SK-N-SH (cell line): ENCODE data around the gene PCSK6. TPM values are rescaled to one million over a fixed set of nuclear protein-coding genes. Genes with fewer than 3 reads are reported as not detected.

Source experiments
- CTCF ChIA-PET: fragments of 300-600, 350-600 bp; formaldehyde crosslinking; extraction: SDS; loops from one replicate; lab custom pipeline; 2021; lab: Yijun Ruan, JAX
- POLR2A ChIA-PET: fragments of 350-600 bp; sonication (Branson Sonifier 250); formaldehyde crosslinking; extraction: SDS; loops from one replicate; lab custom pipeline; 2020; ENCODE audit warnings: antibody characterized with exemption, inconsistent platforms; lab: Yijun Ruan, JAX
- DNase-seq: peaks from one replicate; pipeline ENCODE4 v3.0.0; 2012
- H2AFZ ChIP-seq: fragments of 200-600 bp; sonication (generic); 2 replicates; pipeline ENCODE4 v1.8.1; 2016; ENCODE audit warnings: antibody characterized with exemption, mild to moderate bottlenecking, low read depth
- H3F3A ChIP-seq: fragments of 200-600 bp; sonication (generic); replicated peaks from 2 replicates; pipeline ENCODE3; 2016; ENCODE audit warnings: antibody characterized with exemption, mild to moderate bottlenecking; ENCODE audit not compliant: insufficient read depth
- H3K27ac ChIP-seq, 2 experiments: fragments of 200-500 bp in 1 of 2; fragments of 200-600 bp in 1 of 2; sonication (Bioruptor generic) in 1 of 2; sonication (generic), shearing (Covaris generic) in 1 of 2; 2 replicates each; pipeline versions ENCODE4 v1.5.1 to v1.6.1; 2014 to 2016; ENCODE audit warnings: low read depth in 2 of 2, inconsistent platforms in 1 of 2, low read length in 1 of 2, mild to moderate bottlenecking in 1 of 2, mixed read lengths in 1 of 2
- H3K27me3 ChIP-seq: fragments of 200-600 bp; sonication (generic), shearing (Covaris generic); 2 replicates; pipeline ENCODE4 v1.6.1; 2016; ENCODE audit warnings: mixed run types; ENCODE audit not compliant: insufficient read depth
- H3K36me3 ChIP-seq, 2 experiments: fragments of 200-500 bp in 1 of 2; fragments of 200-600 bp in 1 of 2; sonication (Bioruptor generic) in 1 of 2; sonication (generic) in 1 of 2; replicated peaks in 1 of 2; 2 replicates each; pipeline versions ENCODE3 to v1.5.1; 2014 to 2016; ENCODE audit warnings: low read length in 1 of 2, mild to moderate bottlenecking in 1 of 2; ENCODE audit not compliant: insufficient read depth in 2 of 2, control insufficient read depth in 1 of 2
- H3K4me1 ChIP-seq, 2 experiments: fragments of 200-500 bp in 1 of 2; fragments of 200-600 bp in 1 of 2; sonication (Bioruptor generic) in 1 of 2; sonication (generic), shearing (Covaris generic) in 1 of 2; 2 replicates each; pipeline versions ENCODE4 v1.5.1 to v1.6.1; 2014 to 2016; ENCODE audit warnings: low read depth in 1 of 2, low read length in 1 of 2, mixed run types in 1 of 2; ENCODE audit not compliant: insufficient read depth in 2 of 2, control insufficient read depth in 1 of 2
- H3K4me2 ChIP-seq: fragments of 200-600 bp; sonication (generic), shearing (Covaris generic); 2 replicates; pipeline ENCODE4 v1.6.1; 2017; ENCODE audit warnings: mixed run types
- H3K4me3 ChIP-seq, 2 experiments: fragments of 200-500 bp in 1 of 2; fragments of 200-600 bp in 1 of 2; sonication (Bioruptor generic) in 1 of 2; sonication (generic), shearing (Covaris generic) in 1 of 2; 2 replicates each; pipeline versions ENCODE4 v1.5.1 to v1.8.1; 2014 to 2016; ENCODE audit warnings: low read depth in 2 of 2, inconsistent platforms in 1 of 2, low read length in 1 of 2, mild to moderate bottlenecking in 1 of 2, mixed read lengths in 1 of 2, moderate library complexity in 1 of 2
- H3K79me2 ChIP-seq: fragments of 200-600 bp; sonication (generic); 2 replicates; pipeline ENCODE4 v1.8.1; 2017; ENCODE audit warnings: mild to moderate bottlenecking; ENCODE audit not compliant: insufficient read depth
- H3K9ac ChIP-seq: fragments of 200-600 bp; sonication (generic); 2 replicates; pipeline ENCODE4 v1.6.1; 2017; ENCODE audit warnings: mixed run types
- H3K9me2 ChIP-seq: fragments of 200-600 bp; sonication (generic); 2 replicates; pipeline ENCODE4 v1.6.1; 2017; ENCODE audit warnings: mixed run types
- H3K9me3 ChIP-seq: fragments of 200-600 bp; sonication (generic); 2 replicates; pipeline ENCODE4 v1.6.1; 2017; ENCODE audit warnings: mixed run types, mild to moderate bottlenecking, moderate library complexity
- H4K20me1 ChIP-seq: fragments of 200-600 bp; sonication (generic); 2 replicates; pipeline ENCODE4 v1.6.1; 2017; ENCODE audit warnings: mild to moderate bottlenecking, mixed run types; ENCODE audit not compliant: insufficient read depth
- CHD2 ChIP-seq: fragments of 150-350 bp; IDR thresholded peaks from 2 replicates; pipeline ENCODE4 v1.6.1; 2018; ENCODE audit warnings: low read length; ENCODE audit not compliant: partially characterized antibody
- ELF1 ChIP-seq: IDR thresholded peaks from 2 replicates; pipeline ENCODE4 v1.4.0; 2012
- FOXJ3 ChIP-seq: sonication (generic); formaldehyde crosslinking; IDR thresholded peaks from 2 replicates; pipeline ENCODE4 v1.5.1; 2020; ENCODE audit warnings: mild to moderate bottlenecking, missing genetic modification reagents
- GABPA ChIP-seq: IDR thresholded peaks from 2 replicates; pipeline ENCODE4 v1.4.0; 2012; ENCODE audit warnings: low read depth, mild to moderate bottlenecking
- GATA2 ChIP-seq: sonication (generic); formaldehyde crosslinking; IDR thresholded peaks from 2 replicates; pipeline ENCODE4 v1.5.0; 2020; ENCODE audit warnings: mild to moderate bottlenecking, missing genetic modification reagents
- NFIC ChIP-seq: IDR thresholded peaks from 2 replicates; pipeline ENCODE4 v1.4.0; 2012; ENCODE audit warnings: borderline replicate concordance
- NRF1 ChIP-seq: IDR thresholded peaks from 2 replicates; pipeline ENCODE4 v1.6.1; 2012; ENCODE audit warnings: low read depth, mild to moderate bottlenecking, low read length
- RAD21 ChIP-seq: IDR thresholded peaks from 2 replicates; pipeline ENCODE4 v1.6.1; 2012; ENCODE audit warnings: mild to moderate bottlenecking, low read length
- RFX5 ChIP-seq: IDR thresholded peaks from 2 replicates; pipeline ENCODE4 v1.6.1; 2012; ENCODE audit warnings: mild to moderate bottlenecking, improper control_type of control experiment, low read length
- RXRA ChIP-seq: IDR thresholded peaks from 2 replicates; pipeline ENCODE4 v1.4.0; 2012; ENCODE audit warnings: low read depth, mild to moderate bottlenecking, borderline replicate concordance
- SIN3A ChIP-seq: IDR thresholded peaks from 2 replicates; pipeline ENCODE4 v1.6.1; 2012; ENCODE audit warnings: low read depth, mild to moderate bottlenecking, low read length, moderate library complexity, borderline replicate concordance
- SMC3 ChIP-seq: IDR thresholded peaks from 2 replicates; pipeline ENCODE4 v1.6.1; 2012; ENCODE audit warnings: low read depth, low read length, improper control_type of control experiment
- TCF12 ChIP-seq: IDR thresholded peaks from 2 replicates; pipeline ENCODE4 v1.4.0; 2012
- WGBS: methylation state at CpG from one replicate; pipeline ENCODE4 v1.1.6; 2017; ENCODE audit warnings: low lambda C conversion rate; 5-methylcytosine and 5-hydroxymethylcytosine counted together
- polyA plus RNA-seq, 3 experiments: library from polyadenylated mRNA; depleted of rRNA; stranded (reverse); fragments of >200 nt; gene quantifications; 2 replicates each; pipeline ENCODE4 v1.2.3, GENCODE V29; 2012
- TF ChIP-seq, protein P1 (sequence below): fragments of 150-350 bp; IDR thresholded peaks from 2 replicates; pipeline ENCODE4 v1.6.1; 2016; ENCODE audit warnings: mild to moderate bottlenecking, low read depth, low read length
- TF ChIP-seq, protein P2 (sequence below): IDR thresholded peaks from 2 replicates; pipeline ENCODE4 v1.6.1; 2012; ENCODE audit warnings: mild to moderate bottlenecking, low read depth, low read length, moderate library complexity
- TF ChIP-seq, protein P3 (sequence below): IDR thresholded peaks from 2 replicates; pipeline ENCODE4 v1.4.0; 2012; ENCODE audit warnings: low read depth, borderline replicate concordance
- TF ChIP-seq, protein P4 (sequence below): fragments of 200-600 bp; sonication (generic); IDR thresholded peaks from 2 replicates; pipeline ENCODE4 v1.6.1; 2017; ENCODE audit warnings: antibody characterized with exemption, mild to moderate bottlenecking, moderate library complexity
- TF ChIP-seq, protein P5 (sequence below): fragments of 150-350 bp; IDR thresholded peaks from 2 replicates; pipeline ENCODE4 v1.6.1; 2017; ENCODE audit warnings: antibody characterized with exemption, low read length, low read depth, borderline replicate concordance

The PCSK6 gene
- polyA plus RNA-seq, 1 of the 3 experiments (the other 2 are of a cell fraction), result 0.03 TPM

DNA sequence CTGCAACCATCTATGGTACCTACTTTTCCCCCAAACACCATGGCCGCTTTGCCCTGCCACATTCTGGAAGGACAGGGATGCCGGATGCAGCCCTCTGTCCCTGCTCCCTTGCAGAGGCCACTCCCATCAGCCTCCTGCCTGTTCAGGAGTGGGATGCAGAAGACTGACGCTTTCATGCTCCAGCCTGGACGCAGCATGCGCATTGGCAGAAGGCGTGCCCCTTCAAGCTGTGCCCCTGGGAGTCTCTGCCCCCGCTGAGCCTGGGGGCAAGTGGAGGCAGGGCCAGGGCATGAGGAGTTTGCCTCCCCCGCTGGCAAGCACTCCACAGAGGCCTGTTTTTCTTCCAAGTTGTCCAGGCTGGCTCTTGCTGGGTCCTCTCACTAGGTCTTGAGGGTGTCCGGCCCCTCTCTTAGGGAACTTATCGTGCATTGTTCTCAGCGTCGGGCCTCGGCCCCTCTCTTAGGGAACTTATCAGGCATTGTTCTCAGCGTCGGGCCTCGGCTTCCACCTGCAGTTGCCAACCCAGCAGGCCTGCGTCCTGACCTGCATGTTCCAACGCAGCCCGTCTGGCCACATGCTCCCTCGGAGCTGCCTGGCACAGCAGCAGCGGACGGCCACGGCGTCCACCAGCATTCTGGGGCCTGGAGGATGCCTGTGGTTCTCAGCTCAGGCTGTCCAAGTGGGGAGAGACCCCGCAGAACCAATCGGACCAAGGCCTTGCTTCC, 179.9 kb downstream of the PCSK6 start:
- H3K9me2 ChIP-seq, result no peaks in the 10 kb centered on the region
- no peak for DNase-seq
- H3K9me3 ChIP-seq, result no peaks in the 10 kb centered on the region
- no peaks in the 10 kb centered on the region for H3K79me2 ChIP-seq
- no peaks in the 10 kb centered on the region for H3F3A ChIP-seq
- no peak overlapping the region for H3K4me3 ChIP-seq
- H3K4me2 ChIP-seq, result no peak overlapping the region
- H2AFZ ChIP-seq, result no peak overlapping the region
- no peaks in the 10 kb centered on the region; a peak in 1 of 4 replicates for H3K4me1 ChIP-seq
- no peak overlapping the region for H3K27ac ChIP-seq
- H3K27me3 ChIP-seq, result no peaks in the 10 kb centered on the region
- TF ChIP-seq, protein P1, sequence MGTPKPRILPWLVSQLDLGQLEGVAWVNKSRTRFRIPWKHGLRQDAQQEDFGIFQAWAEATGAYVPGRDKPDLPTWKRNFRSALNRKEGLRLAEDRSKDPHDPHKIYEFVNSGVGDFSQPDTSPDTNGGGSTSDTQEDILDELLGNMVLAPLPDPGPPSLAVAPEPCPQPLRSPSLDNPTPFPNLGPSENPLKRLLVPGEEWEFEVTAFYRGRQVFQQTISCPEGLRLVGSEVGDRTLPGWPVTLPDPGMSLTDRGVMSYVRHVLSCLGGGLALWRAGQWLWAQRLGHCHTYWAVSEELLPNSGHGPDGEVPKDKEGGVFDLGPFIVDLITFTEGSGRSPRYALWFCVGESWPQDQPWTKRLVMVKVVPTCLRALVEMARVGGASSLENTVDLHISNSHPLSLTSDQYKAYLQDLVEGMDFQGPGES, result no peak
- TF ChIP-seq CHD2 (no peak), NRF1 (no peak), GABPA (no peak), RXRA (no peak), FOXJ3 (no peak), RAD21 (no peak), TCF12 (no peak), SMC3 (no peak), GATA2 (CRISPR knock-in tag) (no peak), NFIC (no peak), ELF1 (no peak), SIN3A (no peak), RFX5 (no peak)
- TF ChIP-seq, protein P2, sequence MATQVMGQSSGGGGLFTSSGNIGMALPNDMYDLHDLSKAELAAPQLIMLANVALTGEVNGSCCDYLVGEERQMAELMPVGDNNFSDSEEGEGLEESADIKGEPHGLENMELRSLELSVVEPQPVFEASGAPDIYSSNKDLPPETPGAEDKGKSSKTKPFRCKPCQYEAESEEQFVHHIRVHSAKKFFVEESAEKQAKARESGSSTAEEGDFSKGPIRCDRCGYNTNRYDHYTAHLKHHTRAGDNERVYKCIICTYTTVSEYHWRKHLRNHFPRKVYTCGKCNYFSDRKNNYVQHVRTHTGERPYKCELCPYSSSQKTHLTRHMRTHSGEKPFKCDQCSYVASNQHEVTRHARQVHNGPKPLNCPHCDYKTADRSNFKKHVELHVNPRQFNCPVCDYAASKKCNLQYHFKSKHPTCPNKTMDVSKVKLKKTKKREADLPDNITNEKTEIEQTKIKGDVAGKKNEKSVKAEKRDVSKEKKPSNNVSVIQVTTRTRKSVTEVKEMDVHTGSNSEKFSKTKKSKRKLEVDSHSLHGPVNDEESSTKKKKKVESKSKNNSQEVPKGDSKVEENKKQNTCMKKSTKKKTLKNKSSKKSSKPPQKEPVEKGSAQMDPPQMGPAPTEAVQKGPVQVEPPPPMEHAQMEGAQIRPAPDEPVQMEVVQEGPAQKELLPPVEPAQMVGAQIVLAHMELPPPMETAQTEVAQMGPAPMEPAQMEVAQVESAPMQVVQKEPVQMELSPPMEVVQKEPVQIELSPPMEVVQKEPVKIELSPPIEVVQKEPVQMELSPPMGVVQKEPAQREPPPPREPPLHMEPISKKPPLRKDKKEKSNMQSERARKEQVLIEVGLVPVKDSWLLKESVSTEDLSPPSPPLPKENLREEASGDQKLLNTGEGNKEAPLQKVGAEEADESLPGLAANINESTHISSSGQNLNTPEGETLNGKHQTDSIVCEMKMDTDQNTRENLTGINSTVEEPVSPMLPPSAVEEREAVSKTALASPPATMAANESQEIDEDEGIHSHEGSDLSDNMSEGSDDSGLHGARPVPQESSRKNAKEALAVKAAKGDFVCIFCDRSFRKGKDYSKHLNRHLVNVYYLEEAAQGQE, result no peak
- TF ChIP-seq, protein P3, sequence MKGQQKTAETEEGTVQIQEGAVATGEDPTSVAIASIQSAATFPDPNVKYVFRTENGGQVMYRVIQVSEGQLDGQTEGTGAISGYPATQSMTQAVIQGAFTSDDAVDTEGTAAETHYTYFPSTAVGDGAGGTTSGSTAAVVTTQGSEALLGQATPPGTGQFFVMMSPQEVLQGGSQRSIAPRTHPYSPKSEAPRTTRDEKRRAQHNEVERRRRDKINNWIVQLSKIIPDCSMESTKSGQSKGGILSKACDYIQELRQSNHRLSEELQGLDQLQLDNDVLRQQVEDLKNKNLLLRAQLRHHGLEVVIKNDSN, result no peak
- TF ChIP-seq, protein P4, sequence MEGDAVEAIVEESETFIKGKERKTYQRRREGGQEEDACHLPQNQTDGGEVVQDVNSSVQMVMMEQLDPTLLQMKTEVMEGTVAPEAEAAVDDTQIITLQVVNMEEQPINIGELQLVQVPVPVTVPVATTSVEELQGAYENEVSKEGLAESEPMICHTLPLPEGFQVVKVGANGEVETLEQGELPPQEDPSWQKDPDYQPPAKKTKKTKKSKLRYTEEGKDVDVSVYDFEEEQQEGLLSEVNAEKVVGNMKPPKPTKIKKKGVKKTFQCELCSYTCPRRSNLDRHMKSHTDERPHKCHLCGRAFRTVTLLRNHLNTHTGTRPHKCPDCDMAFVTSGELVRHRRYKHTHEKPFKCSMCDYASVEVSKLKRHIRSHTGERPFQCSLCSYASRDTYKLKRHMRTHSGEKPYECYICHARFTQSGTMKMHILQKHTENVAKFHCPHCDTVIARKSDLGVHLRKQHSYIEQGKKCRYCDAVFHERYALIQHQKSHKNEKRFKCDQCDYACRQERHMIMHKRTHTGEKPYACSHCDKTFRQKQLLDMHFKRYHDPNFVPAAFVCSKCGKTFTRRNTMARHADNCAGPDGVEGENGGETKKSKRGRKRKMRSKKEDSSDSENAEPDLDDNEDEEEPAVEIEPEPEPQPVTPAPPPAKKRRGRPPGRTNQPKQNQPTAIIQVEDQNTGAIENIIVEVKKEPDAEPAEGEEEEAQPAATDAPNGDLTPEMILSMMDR, result no peak
- TF ChIP-seq, protein P5, sequence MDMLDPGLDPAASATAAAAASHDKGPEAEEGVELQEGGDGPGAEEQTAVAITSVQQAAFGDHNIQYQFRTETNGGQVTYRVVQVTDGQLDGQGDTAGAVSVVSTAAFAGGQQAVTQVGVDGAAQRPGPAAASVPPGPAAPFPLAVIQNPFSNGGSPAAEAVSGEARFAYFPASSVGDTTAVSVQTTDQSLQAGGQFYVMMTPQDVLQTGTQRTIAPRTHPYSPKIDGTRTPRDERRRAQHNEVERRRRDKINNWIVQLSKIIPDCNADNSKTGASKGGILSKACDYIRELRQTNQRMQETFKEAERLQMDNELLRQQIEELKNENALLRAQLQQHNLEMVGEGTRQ, result no peak
- TF ChIP-seq, all 33 proteins: peak for 0
- no peaks in the 10 kb centered on the region for H4K20me1 ChIP-seq
- no peaks in the 10 kb centered on the region for H3K36me3 ChIP-seq
- CTCF ChIA-PET, result interaction anchor here (0.6 to 10.4 kb wide), 3 partner anchors 22 to 332 kb away, joined by 3 to 125 read pairs (median 3); no protein-coding TSS in a partner anchor
- 83% methylated on average over 18 of the region's 26 CpGs for WGBS
- POLR2A ChIA-PET, result no interaction called here
- H3K9ac ChIP-seq, result no peak overlapping the region
